Thyroid gland (tissue), 4 donors: Measurements from ENCODE around the gene GRB10. TPM values are rescaled to one million over a fixed set of nuclear protein-coding genes. Genes with fewer than 3 reads are reported as not detected.
"Not testable (repeated sequence)": the region's sequence is repeated elsewhere in the genome, so short reads cannot be mapped to it uniquely, and the experiment has no call there.

Source experiments
- DNase-seq, 2 donors: peaks; one replicate each; pipeline ENCODE4 v3.0.0-alpha.2; 2019
- H3K27ac ChIP-seq, 3 donors: fragments of 200-600 bp; sonication (generic); 1 replicate in 2 of 3; 2 replicates in 1 of 3; pipeline ENCODE4 v1.5.1; 2016 to 2019; ENCODE audit warnings: mild to moderate bottlenecking in 1 of 3, moderate library complexity in 1 of 3
- H3K27me3 ChIP-seq: fragments of 200-600 bp; sonication (generic); one replicate; pipeline ENCODE4 v1.5.1; 2019
- H3K36me3 ChIP-seq, 2 donors: fragments of 200-600 bp; sonication (generic); one replicate each; pipeline ENCODE4 v1.5.1; 2016 to 2019
- H3K4me1 ChIP-seq, 2 donors: fragments of 200-600 bp; sonication (generic); one replicate each; pipeline ENCODE4 v1.5.1; 2017 to 2019
- H3K4me3 ChIP-seq, 3 donors: fragments of 200-600 bp; sonication (generic); replicated peaks in 1 of 3; 1 replicate in 2 of 3; 2 replicates in 1 of 3; pipeline ENCODE4 v1.5.1; 2016; ENCODE audit warnings: mild to moderate bottlenecking in 1 of 3
- H3K9me3 ChIP-seq: fragments of 200-600 bp; sonication (generic); one replicate; pipeline ENCODE4 v1.5.1; 2017
- CTCF ChIP-seq, 6 experiments: fragments of 200-600 bp in 3 of 6; fragments of 450-650 bp in 3 of 6; sonication (generic) in 3 of 6; IDR thresholded peaks; one replicate each; pipeline ENCODE4 v1.5.1; 2016 to 2019; ENCODE audit warnings: antibody characterized with exemption in 6 of 6, mild to moderate bottlenecking in 2 of 6, inconsistent platforms in 1 of 6, moderate library complexity in 1 of 6
- POLR2A ChIP-seq, 2 donors: fragments of 450-650 bp; IDR thresholded peaks; one replicate each; pipeline ENCODE4 v1.6.1; 2017; ENCODE audit warnings: antibody characterized with exemption in 2 of 2, mild to moderate bottlenecking in 2 of 2, moderate library complexity in 1 of 2
- WGBS, 2 donors: methylation state at CpG; one replicate each; pipeline ENCODE4 v1.1.5; 2017; 5-methylcytosine and 5-hydroxymethylcytosine counted together
- intact Hi-C: fragments of 100-400 bp; cut with DNase I; formaldehyde crosslinking; loops from one replicate; pipeline ENCODE4 v1.15.1; 2023
- total RNA-seq, 4 donors: library from RNA; depleted of rRNA; stranded (reverse); fragments of >200 nt; gene quantifications; one replicate each; pipeline ENCODE4 v1.2.3, GENCODE V29; 2016

Gene GRB10
- total RNA-seq, 4 donors from 2014 or later, result 21.3 to 99.2 (median 39.6) TPM

GRCh38 chr7:50779427-50779826 lies 3.3 kb downstream of the GRB10 start:
- 88 to 94% methylated on average over 3 of the region's 3 CpGs for WGBS, 2 donors

GRCh38 chr7:50778189-50778588 lies 4.5 kb downstream of the GRB10 start:
- DNase-seq, result no peak
- Histone ChIP-seq H3K27ac (no peak overlapping the region), H3K4me3 (no peak overlapping the region), H3K9me3 (no peaks in the 10 kb centered on the region), H3K27me3 (no peaks in the 10 kb centered on the region), H3K36me3 (no peaks in the 10 kb centered on the region), H3K4me1 (peaks cover 3 to 5% of the 10 kb centered on the region in 2 donors)
- TF ChIP-seq CTCF (IDR thresholded peaks at IDR 0.05) (no peak), POLR2A (IDR thresholded peaks at IDR 0.05) (no peak)
- intact Hi-C loops, result no loop called here

More at GRCh38 chr7:50779427-50779826, 3.3 kb downstream of the GRB10 start:
- Histone ChIP-seq H3K27ac (no peak overlapping the region), H3K4me3 (no peak overlapping the region), H3K27me3 (no peaks in the 10 kb centered on the region), H3K36me3 (no peaks in the 10 kb centered on the region), H3K9me3 (no peaks in the 10 kb centered on the region), H3K4me1 (peaks cover 3 to 5% of the 10 kb centered on the region in 2 donors)
- TF ChIP-seq CTCF (IDR thresholded peaks at IDR 0.05), result no peak
- TF ChIP-seq POLR2A (IDR thresholded peaks at IDR 0.05), result no peak
- no peak for DNase-seq
- intact Hi-C loops, result no loop called here

GRCh38 chr7:50775836-50776235 lies 6.9 kb downstream of the GRB10 start:
- intact Hi-C loops, result no loop called here
- TF ChIP-seq POLR2A (IDR thresholded peaks at IDR 0.05) (no peak), CTCF (IDR thresholded peaks at IDR 0.05) (no peak)
- WGBS, 2 donors, result 64 to 92% methylated on average over 1 of the region's 1 CpG
- H3K27ac ChIP-seq, result no peak overlapping the region
- no peaks in the 10 kb centered on the region for H3K36me3 ChIP-seq
- H3K4me3 ChIP-seq, result no peak overlapping the region
- DNase-seq, result no peak
- H3K4me1 ChIP-seq, result no peaks in the 10 kb centered on the region
- no peaks in the 10 kb centered on the region for H3K9me3 ChIP-seq
- H3K27me3 ChIP-seq, result no peaks in the 10 kb centered on the region

DNA sequence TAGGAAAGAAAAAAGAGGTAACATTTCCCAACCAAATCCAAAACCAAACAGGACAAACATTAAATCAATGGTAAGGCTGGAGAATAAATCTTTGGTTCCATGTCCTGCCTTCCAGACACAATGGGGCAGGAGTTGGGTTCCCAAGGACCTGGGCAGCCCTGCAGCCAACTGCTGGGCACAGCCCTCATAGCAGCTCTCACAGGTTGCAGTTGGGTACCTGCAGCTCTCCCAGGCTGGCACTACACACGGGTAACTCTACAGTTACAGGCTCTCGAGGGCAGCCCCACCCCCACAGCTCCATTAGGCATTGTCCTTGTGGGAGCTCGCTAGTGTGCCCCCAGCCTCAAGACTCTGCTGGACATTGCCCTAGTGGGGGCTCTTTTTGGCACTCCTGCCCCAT lies 7.5 kb downstream of the GRB10 start:
- Histone ChIP-seq H3K36me3 (no peaks in the 10 kb centered on the region), H3K27ac (no peak overlapping the region), H3K9me3 (no peaks in the 10 kb centered on the region), H3K27me3 (no peaks in the 10 kb centered on the region), H3K4me1 (no peaks in the 10 kb centered on the region), H3K4me3 (no peak overlapping the region)
- WGBS, 2 donors, result 60 to 92% methylated on average over 1 to 3 of the region's 3 CpGs
- intact Hi-C loops, result no loop called here
- TF ChIP-seq CTCF (IDR thresholded peaks at IDR 0.05) (no peak), POLR2A (IDR thresholded peaks at IDR 0.05) (no peak)
- no peak for DNase-seq

DNA sequence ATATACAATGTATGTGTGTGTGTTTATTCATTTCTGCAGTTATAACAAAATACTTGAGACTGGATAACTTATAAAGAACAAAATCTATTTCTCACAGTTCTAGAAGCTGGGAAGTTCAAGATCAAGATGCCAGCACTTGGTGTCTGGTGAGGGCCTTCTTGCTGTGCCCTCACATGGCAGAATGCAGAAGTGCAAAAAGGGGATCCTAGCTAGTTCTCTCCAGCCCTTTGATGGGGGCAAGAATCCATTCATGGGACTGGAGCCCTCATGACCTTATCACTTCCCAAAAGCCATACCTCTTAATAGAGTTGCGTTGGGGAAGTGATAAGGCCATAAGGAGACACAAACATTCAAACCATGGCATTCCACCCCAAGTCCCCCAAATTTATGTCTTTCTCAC lies 8.4 kb downstream of the GRB10 start:
- no peak for TF ChIP-seq POLR2A (IDR thresholded peaks at IDR 0.05)
- Histone ChIP-seq H3K27me3 (no peaks in the 10 kb centered on the region), H3K36me3 (no peaks in the 10 kb centered on the region), H3K9me3 (no peaks in the 10 kb centered on the region), H3K4me1 (no peaks in the 10 kb centered on the region), H3K27ac (no peak overlapping the region), H3K4me3 (no peak overlapping the region)
- no peak for DNase-seq
- intact Hi-C loops, result no loop called here
- WGBS, 2 donors, result 96 to 100% methylated on average over 1 of the region's 1 CpG

DNA sequence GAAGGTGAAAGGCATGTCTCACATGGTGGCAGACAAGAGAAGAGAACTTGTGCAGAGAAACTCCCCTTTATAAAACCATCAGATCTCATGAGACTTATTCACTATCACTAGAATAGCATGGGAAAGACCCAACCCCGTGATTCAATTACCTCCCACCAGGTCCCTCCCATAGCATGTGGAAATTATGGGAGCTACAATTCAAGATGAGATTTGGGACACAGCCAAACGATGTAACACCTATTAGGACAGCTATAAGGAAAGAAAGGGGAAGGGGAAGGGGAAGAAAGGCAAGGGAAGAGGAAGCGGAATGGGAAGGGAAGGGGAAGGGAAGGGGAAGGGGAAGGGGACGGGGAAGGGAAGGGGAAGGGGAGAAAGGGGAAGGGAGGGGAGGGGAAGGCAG lies 9.6 kb downstream of the GRB10 start:
- intact Hi-C loops, H3K27ac ChIP-seq, DNase-seq, H3K9me3 ChIP-seq, H3K36me3 ChIP-seq, H3K27me3 ChIP-seq, H3K4me3 ChIP-seq, H3K4me1 ChIP-seq: not testable (repeated sequence)
- WGBS, 2 donors, result 77 to 80% methylated on average over 3 to 4 of the region's 4 CpGs
